Measurements from ENCODE around the gene WNT4.
"Not testable (repeated sequence)": the region's sequence is repeated elsewhere in the genome, so short reads cannot be mapped to it uniquely, and the experiment has no call there.

Gene WNT4

DNA sequence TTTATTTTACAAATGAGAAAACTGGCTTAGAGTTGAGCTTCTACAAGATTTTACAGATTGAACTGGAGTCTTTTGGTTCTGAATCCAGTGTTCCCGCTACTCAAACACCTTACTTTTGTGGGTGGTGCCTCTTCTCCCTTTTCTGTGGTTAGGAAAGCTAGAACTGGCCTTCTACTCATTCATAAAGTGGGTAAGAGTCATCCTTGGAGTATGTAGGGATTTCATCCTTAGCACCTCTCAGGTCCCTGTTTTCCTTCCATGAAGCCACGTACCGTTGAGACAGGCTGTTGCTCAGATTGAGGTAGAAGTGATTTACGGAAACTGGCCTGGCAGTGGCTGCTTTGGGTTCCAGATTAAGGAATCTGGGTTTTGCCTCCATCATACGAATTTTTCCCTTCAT is 35.8 kb downstream of the WNT4 start:
- no peak for DNase-seq

DNA sequence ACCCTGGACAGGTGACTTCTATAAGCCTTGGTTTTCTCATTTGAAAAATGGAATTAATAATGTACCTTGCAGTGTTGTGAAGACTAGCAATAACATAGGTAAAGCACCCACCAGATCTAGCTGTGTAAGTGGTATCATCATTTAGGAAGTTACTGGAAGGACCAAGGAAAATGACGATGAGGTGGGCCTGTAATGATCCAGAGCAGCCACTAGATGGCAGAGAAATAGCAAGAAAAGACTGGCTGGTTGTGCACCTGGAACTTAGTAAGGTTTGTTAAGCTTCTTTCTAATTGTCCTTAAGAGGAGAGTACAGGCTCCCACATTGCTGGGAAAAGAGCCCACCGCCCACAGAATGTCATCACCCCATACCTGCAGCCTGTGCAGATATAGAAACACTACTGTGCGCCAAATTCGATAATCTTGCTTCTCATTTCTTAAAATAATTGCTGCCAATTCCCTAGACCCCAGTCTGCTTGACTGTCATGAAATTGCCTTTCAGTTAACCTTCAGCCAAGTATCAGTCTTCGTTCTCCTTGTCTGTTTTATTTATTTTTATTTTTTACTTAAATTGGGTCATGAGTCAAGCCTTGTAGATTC is 37.2 kb downstream of the WNT4 start:
- DNase-seq = peak; percentile 28

DNA sequence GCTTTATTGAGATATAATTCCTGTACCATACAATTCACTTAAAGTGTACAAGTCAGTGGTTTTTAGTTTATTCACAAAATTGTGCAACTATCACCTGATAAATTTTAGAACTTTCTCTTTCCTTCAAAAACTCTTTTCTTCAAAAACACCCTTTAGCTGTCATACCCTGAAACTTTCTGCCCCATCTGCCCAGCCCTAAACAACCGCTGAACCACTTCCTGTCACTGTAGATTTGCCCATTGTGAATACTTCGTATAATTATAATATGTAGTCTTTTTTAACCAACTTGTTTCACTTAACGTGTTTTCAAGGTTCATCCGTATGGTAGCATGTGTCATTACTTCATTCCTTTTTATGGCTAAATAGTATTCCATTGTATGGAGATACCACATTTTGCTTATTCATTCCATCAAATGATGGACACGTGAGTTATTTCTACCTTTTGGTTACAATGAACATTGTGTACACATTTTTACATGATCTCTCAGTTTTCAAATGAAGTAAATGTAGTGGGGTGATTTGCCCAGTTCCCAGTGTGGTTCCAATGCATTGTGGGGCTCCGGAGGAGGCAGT is 37.9 kb downstream of the WNT4 start:
- no peak for DNase-seq

DNA sequence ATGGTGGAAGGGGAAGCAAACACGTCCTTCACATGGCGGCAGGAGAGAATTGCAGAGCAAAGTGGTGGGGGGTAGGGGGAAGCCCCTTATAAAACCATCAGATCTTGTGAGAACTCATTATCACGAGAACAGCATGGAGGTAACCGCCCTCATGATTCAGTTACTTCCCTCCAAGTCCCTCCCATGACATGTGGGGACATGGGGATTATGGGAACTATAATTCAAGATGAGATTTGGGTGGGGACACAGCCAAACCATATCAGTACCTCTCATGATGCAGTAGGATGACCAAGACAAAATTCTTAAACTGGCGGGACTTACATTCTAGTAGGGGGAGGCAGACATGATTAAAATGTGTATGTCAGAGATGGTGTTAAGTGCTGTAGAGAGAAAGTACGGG is 38.8 kb downstream of the WNT4 start:
- DNase-seq = no peak

DNA sequence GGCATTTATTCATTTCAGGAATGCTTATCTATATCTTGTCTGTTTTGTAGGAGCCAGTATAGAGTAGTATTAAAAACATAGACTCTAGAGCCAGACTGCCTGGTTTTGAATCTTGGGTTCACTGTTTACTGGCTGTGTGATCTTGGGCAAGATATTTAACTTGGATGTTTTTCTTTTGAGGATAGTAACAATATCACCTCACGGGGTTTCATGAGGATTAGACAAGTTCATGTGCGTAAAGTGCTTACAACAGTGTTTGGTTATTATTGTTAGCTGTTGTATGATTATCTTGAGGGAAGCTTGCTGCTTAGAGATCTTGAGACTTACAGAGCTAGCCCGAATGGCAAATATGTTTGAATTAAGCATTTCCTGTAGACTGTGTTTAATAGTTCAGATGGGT is 40.2 kb downstream of the WNT4 start:
- DNase-seq = no peak

DNA sequence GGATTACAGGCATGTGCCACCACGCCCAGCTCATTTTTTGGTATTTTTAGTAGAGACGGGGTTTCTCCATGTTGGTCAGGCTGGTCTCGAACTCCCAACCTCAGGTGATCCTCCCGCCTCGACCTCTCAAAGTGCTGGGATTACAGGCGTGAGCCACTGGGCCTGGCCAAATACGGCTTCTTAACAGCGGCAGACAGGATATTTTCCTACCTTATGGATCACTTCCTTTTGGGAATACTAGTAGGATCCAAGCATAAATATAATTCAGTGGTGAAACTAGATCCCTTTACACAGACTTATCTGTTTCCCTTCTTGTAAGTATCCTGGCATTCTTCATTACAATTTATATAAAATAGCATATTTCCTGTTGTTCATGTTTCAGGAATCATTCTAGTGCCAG is 40.9 kb downstream of the WNT4 start:
- DNase-seq = no peak

DNA sequence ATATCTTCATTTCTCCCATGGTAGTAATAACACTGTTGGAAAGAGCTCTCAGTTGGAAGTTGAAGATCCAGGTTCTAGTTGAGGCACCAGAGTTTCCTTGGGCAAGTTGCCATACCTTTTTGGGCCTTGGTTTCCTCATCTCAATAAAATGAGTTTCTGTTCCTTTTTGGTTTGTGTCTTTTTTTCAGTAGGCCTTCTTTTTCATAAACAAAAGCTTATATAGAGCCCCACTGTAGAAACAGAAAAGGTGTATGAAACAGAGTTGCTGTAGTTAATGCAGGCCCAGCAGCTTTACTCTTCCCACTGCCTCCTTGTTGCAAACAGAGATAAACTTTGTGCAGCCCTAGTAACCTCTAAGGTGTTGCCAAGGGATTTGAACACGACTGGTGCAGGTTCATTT is 41.7 kb downstream of the WNT4 start:
- DNase-seq = no peak

DNA sequence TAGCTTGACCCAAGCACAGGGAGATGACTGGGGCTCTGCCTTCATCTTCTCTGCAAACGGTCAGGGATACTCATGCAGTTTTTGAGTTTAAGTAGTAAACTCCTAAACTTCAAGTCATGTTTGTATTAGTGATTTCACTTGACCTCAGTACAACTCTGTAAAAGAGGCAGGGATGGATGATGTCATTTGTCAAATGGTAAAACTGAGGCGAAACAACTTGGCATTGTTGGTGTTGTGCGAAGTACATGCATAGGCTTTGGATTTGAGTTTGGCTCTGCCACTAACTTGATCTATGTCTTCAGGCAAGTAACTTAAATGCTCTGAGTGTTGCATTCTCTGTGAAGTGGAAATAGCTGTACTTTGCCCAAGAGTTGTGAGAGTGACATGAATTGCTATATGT is 42.7 kb downstream of the WNT4 start:
- DNase-seq = no peak

DNA sequence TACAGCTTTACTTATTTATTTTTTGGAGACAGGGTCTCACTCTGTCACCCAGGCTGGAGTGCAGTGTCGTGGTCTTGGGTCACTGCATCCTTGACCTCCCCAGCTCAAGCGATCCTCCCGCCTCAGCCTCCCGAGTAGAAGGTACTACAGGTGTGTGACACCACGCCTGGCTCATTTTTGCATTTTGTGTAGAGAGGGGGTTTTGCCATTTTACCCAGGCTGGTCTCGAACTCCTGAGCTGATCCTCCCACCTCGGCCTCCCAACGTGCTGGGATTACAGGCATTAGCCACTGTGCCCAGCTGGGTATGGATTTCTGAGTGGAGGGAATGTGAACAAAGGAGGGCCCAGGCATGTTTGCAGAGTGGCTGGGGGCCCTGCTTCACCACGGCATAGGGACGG is 44.1 kb downstream of the WNT4 start:
- no peak for DNase-seq

DNA sequence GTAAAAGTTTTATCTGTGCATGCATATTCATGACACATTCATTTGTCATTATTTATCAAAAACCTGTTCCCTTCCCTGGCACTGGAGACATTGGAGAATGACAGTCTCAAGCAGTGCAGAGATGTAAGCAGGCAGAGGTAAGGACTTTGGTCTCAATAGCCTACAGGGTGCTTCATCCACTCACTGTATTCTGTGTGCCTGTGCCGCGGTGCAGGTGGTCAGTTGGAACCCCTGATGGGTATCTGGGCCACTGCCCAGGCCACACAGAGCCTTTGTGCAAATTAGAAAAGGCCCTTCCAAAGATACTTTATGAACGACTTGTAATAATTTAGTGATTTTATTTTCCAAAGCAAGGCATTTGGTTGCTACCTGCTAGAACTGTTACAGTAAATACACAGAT is 46.4 kb downstream of the WNT4 start:
- DNase-seq = no peak

DNA sequence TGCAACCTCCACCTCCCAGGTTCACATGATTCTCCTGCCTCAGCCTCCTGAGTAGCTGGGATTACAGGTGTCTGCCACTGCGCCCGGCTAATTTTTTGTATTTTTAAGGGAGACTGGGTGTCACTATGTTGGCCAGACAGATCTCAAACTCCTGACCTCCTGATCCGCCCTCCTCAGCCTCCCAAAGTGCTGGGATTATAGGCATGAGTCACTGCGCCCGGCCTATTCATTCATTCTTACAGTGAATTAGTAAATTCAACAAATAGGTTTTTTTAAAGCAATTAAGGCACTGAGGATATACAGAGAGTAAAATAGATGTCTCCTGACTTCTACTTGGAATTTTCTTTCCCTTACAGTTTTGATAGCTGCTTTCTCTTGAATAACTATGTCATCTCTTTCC is 46.9 kb downstream of the WNT4 start:
- no peak for DNase-seq

DNA sequence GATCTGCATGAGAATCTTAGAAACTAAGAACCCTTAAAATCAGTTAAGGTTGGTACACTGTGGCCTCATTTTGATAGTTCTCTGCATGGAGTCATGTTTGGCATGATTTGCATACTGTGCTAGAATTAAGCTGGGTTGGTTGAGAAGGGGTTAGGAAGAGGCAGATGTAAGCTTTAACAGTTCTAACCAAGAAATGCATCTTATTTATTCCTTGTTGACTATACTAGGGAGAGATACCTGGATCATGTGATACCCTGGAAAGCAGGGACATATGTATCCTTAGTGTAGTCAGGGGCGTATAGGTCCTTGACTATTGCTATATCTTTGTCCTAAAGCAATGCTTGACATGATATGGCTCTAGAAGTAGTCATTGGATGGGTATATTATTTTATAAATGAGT is 49.4 kb downstream of the WNT4 start:
- DNase-seq = no peak

DNA sequence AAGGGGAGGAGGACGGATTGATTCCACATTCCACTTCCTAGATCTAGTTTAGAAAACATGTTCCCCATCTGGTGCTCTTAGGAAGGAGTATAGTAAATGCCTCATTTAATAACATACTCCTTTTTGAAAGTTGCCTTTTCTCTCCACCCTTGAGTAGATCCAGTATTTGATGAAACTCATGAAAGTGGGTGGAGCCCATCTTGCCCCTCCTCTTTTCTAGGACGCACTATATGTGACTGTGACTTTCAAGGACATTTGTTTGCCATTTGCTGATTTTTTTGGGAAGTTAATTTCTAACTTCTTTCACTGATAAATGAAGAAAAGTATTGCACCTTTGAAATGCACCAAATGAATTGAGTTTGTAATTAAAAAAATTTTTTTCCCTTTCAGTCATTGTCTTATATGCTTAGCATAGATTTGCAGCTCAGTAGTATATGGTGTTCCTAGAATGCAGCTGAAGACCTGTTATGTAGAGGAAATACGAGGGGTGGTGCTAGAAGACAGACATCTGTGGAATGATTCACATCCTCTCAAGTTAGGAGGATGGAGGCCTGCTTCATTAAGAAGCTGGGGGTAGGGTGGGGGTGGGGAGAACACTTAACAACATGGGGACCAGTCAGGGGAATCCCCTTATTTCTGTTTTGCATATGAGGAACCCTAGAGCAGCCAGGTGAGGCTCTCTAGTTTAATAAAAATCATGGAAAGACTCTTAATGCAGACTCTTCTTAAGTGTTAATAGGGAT is 50.7 kb downstream of the WNT4 start:
- not testable (repeated sequence) for DNase-seq

DNA sequence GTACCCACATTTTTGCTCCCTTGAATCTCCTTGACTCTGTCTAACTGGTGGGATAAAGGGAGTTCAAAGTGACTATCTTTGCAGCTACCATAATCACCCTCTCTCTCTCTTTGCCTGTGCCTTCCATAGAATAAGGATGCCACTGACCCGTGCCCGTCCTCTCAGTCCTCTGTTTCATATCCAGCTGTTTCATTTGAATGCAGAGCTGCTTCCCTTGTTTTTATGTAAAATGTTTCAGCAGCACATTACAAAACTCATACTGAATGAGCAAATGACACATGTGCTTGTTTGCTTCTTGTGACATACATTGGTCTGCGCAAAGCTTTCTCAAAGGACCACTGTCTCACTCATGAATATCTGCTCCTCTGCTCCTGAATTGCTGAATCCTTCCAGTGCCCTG is 52.0 kb downstream of the WNT4 start:
- DNase-seq = no peak

DNA sequence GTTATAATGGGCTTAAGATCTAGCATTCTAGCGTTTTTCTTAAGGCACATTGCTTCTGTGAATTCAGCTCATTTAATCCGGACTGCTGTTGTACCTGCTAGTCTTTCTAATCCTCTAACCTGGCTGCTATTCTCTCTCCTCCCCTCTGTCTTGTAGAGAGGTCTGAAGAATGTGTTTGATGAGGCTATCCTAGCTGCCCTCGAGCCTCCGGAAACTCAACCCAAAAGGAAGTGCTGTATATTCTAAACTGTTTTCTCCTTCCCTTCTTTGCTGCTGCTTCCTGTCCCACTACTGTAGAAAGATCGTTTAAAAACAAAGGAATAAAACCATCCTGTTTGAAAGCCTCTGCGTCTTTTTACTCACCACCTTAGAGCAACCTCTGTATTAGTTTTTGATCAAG is 53.1 kb downstream of the WNT4 start:
- DNase-seq = no peak

DNA sequence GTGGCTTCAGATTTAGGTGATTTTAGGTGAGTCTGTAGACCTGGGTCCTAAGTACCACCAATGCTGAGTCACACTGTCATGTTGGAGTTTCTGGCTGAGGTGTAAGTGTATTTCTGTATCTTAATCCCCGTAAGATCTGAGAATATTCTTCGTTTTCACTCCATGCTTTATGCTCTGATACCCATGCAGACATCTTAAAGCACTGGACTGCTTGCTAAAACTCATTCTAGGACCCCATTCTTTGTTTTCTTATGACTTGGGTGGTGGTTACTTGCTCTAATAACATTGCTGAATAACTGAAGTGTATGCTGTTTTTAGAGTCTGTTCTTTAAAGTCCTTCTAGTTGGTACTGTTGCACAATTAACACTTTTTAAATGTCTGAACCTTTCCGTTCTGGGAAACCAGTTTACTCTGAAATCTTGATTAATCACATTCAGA is 53.7 kb downstream of the WNT4 start:
- DNase-seq = no peak

DNA sequence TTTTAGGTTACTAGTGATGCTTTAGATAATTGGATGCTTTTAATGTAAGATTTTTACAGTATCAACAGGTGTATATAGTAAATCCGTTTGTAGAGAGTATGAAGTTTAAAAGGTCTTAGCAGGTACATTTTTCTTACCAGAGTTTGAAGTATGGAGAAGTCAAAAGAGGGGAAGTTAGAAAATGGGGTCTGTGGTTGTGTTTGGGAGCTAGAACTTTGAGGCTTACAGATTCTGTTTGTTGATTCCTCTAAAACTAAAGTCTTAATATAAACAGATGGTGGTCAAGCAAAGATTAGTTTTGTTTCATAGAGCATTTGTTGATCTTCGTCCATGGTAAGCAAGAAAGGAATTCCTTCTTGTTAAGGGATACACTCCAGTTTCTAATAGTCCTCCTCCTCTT is 54.6 kb downstream of the WNT4 start:
- DNase-seq = no peak

DNA sequence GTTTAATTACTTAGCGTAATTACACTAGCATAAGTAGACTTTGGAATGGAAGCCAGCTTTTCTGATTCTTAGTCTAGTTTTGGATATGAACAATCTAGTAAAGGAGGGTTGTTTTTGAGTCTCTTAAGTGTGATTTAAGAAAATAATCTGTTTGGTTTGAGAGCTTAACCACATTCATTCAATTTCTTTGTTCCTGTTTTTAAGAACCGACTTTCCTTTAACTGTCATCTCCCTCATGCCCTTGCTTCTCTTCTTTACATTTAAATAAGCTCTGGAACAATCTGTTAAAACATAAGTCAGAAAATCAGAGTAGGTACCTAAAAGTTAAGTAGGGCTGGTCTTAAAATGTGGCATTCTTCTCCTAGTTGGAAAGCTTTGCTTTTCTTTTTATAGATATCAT is 62.7 kb downstream of the WNT4 start:
- no peak for DNase-seq

DNA sequence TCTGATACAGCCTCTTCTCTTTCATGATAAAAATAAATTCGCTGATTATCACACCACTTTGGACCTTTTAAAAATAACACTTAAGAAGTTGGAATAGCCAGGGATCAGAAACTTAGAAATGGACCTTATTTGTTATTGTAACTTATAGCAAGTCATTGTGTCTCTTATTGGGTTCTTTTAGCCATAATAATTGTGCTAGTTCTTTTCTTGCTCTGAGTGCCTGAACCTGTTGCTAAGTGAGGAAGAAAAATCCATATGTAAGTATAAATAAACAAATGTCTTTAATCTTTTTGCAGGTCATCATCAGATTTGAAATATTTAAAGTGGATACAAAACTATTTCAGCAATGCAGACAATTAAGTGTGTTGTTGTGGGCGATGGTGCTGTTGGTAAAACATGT is 64.8 kb downstream of the WNT4 start:
- DNase-seq = no peak

DNA sequence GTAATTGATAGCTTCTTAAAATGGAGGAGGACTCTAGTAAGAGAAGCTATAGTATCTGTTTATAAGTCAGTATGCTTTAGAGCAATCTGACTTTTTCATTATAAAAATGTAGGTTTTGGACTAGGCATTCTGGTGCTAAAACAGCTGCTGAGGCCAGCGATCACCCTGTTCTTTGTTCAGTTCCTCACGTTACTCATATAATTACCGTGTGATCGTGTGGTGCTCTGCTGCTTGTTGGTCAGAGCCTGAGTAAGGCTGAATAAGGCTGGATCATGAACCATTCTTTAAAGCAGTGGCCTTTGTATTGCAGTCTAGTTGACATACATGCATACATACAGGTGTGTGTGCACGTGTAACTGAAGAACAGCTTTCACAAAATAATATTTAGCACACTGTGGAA is 65.2 kb downstream of the WNT4 start:
- no peak for DNase-seq

DNA sequence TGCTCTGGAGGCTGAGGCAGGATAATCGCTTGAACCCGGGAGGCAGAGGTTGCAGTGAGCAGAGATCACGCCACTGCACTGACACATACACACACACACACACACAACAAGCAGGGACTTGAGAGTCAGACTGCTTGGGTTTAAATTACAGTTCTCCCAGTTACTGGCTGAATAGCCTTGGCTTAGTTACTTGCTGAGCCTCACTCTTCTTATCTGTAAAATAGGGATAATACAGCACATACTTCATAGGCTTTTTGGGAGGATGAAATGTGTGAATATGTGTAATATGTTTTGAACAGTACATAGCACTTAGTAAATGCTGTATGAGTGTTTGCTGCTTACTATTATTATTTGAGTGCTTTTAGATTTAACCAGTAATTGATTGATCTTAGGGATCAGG is 66.6 kb downstream of the WNT4 start:
- DNase-seq = no peak

DNA sequence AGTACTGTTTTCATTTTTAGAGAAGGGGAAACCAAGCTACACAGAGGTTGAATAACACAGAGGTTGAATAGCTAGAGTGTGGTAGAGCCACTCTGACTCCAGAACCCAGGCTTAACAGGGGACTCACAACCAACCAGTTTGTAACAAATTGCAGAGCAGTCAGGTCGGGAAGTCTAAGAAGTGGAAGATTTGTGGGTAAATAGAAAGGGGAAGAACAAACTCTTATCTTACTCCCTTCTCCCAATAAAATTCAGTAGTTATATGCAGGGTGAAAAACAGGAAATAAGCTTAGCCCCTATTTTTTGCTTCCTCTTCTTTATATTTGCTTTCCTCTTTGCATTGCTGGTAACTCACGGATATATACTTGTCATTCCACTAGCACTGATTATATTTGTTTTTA is 67.2 kb downstream of the WNT4 start:
- DNase-seq = no peak

DNA sequence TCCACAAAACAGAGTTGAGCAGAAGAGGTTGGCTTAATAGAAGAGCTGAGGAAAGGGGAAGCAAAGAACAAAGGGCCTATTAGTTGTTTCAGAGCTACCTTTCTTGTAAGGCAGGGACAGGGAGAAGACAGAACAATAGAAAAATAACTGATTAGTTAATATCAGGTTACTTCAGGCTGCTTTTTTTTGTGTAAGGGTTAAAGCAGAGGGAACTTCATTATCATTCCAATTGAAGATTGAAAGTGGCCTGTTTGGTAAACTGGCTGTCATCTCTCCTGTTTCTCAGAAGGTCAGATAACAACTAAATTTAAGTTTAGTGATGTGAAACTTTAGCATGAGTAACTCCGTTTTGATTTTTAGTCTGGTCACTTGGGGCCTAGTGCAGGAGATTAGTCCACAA is 68.1 kb downstream of the WNT4 start:
- no peak for DNase-seq

DNA sequence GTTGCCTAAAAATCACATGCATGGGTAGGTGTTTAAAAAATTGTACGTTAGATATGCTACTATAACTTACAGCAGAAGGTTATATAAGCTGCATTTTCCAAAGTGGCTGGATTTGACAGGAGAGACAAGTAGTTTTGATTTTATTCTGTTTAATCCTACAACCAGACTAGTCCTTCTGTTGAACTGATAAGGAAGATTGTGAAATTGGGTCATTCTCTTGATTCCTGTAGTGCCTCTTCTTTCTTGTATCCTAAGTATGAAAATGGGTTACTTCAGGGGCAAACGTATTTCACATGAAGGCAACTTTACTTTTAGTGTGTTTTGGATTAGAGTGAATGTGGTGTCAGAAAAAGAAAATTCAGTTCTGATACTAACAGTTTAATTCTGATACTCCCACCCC is 71.4 kb downstream of the WNT4 start:
- DNase-seq = no peak

Measured in DMS79 (cell line).